ENCODE data around the gene RNF181. TPM values are rescaled to one million over a fixed set of nuclear protein-coding genes. Genes with fewer than 3 reads are reported as not detected.

The RNF181 gene
- total RNA-seq, 2 donors from 2014 or later: 109 to 194 TPM

GRCh38 chr2:85549095-85549494, 46.5 kb upstream of the RNF181 start:
- Histone ChIP-seq H3K4me3 (no peak overlapping the region), H3K9me3 (no peaks in the 10 kb centered on the region), H3K4me1 (peaks cover 0 to 5% of the 10 kb centered on the region in 2 donors), H3K27me3 (no peaks in the 10 kb centered on the region), H3K27ac (no peak overlapping the region), H3K36me3 (peaks cover 73% of the 10 kb centered on the region)
- TF ChIP-seq, protein P1, sequence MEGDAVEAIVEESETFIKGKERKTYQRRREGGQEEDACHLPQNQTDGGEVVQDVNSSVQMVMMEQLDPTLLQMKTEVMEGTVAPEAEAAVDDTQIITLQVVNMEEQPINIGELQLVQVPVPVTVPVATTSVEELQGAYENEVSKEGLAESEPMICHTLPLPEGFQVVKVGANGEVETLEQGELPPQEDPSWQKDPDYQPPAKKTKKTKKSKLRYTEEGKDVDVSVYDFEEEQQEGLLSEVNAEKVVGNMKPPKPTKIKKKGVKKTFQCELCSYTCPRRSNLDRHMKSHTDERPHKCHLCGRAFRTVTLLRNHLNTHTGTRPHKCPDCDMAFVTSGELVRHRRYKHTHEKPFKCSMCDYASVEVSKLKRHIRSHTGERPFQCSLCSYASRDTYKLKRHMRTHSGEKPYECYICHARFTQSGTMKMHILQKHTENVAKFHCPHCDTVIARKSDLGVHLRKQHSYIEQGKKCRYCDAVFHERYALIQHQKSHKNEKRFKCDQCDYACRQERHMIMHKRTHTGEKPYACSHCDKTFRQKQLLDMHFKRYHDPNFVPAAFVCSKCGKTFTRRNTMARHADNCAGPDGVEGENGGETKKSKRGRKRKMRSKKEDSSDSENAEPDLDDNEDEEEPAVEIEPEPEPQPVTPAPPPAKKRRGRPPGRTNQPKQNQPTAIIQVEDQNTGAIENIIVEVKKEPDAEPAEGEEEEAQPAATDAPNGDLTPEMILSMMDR (IDR thresholded peaks at IDR 0.05): no peak
- no peak for DNase-seq (ENCODE audit: low spot score)

- Histone ChIP-seq H3K27ac (no peak overlapping the region), H3K36me3 (peaks cover 73% of the 10 kb centered on the region), H3K4me3 (no peak overlapping the region), H3K4me1 (no peaks in the 10 kb centered on the region), H3K9me3 (no peaks in the 10 kb centered on the region), H3K27me3 (no peaks in the 10 kb centered on the region)
- TF ChIP-seq, protein P1 (IDR thresholded peaks at IDR 0.05): no peak
- no peak for DNase-seq (ENCODE audit: low spot score)
These were observed 45.7 kb upstream of the RNF181 start for GRCh38 chr2:85549826-85550225.

DNA sequence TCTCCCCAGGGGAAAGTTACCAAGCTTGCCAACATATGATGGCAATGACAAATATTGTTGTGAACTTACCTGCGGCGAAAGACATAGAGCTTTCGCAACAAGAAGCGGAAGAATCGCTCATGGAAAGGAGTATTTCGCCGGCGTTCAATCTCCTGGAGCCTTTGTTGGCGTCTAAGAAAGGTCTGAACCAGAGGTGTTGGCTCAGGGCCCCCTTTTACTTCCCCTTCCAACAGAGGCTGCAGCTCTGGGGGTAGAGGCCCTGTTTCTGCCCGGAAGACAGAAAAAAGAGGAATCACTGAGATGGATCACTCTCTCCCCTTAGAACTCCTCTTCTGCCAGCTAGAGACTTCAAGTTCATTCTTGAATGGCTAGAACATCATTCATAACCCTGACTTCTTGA, 45.1 kb upstream of the RNF181 start:
- Histone ChIP-seq H3K9me3 (no peaks in the 10 kb centered on the region), H3K36me3 (peaks cover 73% of the 10 kb centered on the region), H3K4me3 (no peak overlapping the region), H3K27me3 (no peaks in the 10 kb centered on the region), H3K27ac (no peak overlapping the region), H3K4me1 (no peaks in the 10 kb centered on the region)
- no peak for DNase-seq (ENCODE audit: low spot score)
- TF ChIP-seq, protein P1 (IDR thresholded peaks at IDR 0.05): no peak

DNA sequence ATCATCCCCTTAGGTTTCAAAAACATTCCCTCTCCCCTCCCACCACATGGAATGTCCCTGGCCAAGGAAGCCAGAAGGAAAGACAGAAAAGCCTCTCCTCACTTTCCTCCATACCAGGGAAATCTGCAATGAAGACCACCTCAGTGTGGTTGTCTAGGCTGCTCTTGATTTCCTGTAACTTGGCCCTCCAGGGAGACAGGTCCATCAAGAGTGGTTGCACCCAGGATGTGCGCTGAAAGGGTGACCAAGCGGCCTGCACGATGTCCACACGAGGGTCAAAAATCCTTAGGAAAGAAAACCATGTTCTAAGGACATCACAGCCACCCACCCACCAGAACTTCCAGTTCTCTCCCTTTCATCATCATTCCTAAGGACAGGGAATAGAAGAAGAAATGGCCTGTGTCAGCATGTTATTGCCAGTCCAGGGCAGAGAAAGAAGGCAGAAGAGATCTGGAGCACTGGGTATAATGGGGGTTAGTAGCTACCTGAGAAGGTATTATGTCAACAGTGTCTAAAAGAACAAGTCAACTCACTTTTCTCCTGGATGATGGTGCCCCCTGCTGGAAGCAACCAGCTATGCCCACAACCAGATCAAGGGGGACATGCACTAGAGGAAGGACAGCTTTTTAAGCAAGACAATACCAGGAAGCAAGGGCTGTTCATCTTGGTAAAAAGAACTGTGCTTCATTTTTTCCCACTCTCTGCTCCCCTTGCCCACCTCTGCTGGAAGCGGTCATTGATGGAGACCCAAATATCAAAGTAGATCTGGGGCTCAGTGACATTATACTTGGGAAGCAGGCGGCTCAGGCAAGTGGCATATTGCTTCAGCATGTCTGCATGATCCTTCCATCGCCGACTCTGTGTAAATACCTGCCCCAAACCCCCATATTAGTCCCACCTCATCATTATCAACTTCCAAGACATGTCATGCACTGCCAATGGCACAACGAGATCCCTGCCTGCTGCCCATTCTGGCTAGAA, 43.6 kb upstream of the RNF181 start:
- Histone ChIP-seq H3K36me3 (peaks cover 65% of the 10 kb centered on the region), H3K27ac (no peak overlapping the region), H3K4me3 (no peak overlapping the region), H3K9me3 (no peaks in the 10 kb centered on the region), H3K27me3 (no peaks in the 10 kb centered on the region), H3K4me1 (no peaks in the 10 kb centered on the region)
- peak; percentile 89 for DNase-seq (ENCODE audit: low spot score)
- TF ChIP-seq, protein P1 (IDR thresholded peaks at IDR 0.05): peak; percentile 70 to 91

DNA sequence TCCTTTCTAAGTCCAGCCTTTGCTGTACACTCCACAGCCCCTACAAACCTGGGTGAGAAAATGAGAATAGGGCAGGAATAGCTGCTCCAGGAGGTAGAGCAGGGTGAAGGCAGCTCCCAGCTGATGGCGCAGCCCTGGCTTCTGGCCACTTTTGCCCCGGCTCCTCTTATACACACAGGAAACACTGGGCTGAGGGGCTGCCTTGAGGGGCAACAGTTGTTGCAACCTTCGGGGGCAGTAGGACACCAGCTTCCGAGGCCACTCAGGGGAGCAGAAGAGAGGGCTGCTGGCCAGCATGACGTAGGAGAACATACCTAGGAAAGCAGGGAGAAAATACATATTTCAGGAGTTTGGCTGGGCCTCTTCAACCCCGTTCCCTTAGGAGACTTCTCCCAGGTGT, 42.4 kb upstream of the RNF181 start:
- Histone ChIP-seq H3K36me3 (peaks cover 60% of the 10 kb centered on the region), H3K9me3 (no peaks in the 10 kb centered on the region), H3K4me3 (no peak overlapping the region), H3K27me3 (no peaks in the 10 kb centered on the region), H3K4me1 (no peaks in the 10 kb centered on the region), H3K27ac (no peak overlapping the region)
- TF ChIP-seq, protein P1 (IDR thresholded peaks at IDR 0.05): no peak
- no peak for DNase-seq (ENCODE audit: low spot score)
